Peyer's patch (tissue), 4 donors: Measurements from ENCODE around the gene FGF1.

Experiments
- POLR2A ChIP-seq, 2 donors: fragments of 450-650 bp; IDR thresholded peaks; one replicate each; pipeline ENCODE4 v1.5.1; 2017; ENCODE audit warnings: antibody characterized with exemption in 2 of 2, mild to moderate bottlenecking in 2 of 2, moderate library complexity in 2 of 2
- TF ChIP-seq, protein P1 (sequence below), 6 experiments: fragments of 450-650 bp in 4 of 6; fragments of 200-600 bp in 2 of 6; sonication (generic) in 1 of 6; IDR thresholded peaks; one replicate each; pipeline ENCODE4 v1.5.1; 2017 to 2019; ENCODE audit warnings: antibody characterized with exemption in 6 of 6, mild to moderate bottlenecking in 3 of 6, moderate library complexity in 1 of 6

- TF ChIP-seq, protein P1, sequence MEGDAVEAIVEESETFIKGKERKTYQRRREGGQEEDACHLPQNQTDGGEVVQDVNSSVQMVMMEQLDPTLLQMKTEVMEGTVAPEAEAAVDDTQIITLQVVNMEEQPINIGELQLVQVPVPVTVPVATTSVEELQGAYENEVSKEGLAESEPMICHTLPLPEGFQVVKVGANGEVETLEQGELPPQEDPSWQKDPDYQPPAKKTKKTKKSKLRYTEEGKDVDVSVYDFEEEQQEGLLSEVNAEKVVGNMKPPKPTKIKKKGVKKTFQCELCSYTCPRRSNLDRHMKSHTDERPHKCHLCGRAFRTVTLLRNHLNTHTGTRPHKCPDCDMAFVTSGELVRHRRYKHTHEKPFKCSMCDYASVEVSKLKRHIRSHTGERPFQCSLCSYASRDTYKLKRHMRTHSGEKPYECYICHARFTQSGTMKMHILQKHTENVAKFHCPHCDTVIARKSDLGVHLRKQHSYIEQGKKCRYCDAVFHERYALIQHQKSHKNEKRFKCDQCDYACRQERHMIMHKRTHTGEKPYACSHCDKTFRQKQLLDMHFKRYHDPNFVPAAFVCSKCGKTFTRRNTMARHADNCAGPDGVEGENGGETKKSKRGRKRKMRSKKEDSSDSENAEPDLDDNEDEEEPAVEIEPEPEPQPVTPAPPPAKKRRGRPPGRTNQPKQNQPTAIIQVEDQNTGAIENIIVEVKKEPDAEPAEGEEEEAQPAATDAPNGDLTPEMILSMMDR (IDR thresholded peaks at IDR 0.05): no peak
- no peak for TF ChIP-seq POLR2A (IDR thresholded peaks at IDR 0.05)
These were observed 1.3 kb downstream of the FGF1 start for GRCh38 chr5:142684508-142685041.
